Panc1 (cell line): ENCODE measurements around the gene APP. TPM values are rescaled to one million over a fixed set of nuclear protein-coding genes. Genes with fewer than 3 reads are reported as not detected.

Experiments used
- ATAC-seq: fragments of 200-7000 bp; cut with Tn5 transposase; 2 replicates; pipeline ENCODE4 v1.9.1; 2020; ENCODE audit warnings: mild to moderate bottlenecking, moderate library complexity
- BruUV-seq: library from RNA; stranded (reverse); fragments of 400-500 nt; replicated peaks from 2 replicates; lab custom pipeline; 2021; lab: Mats Ljungman, UMichigan
- CTCF ChIA-PET: fragments of 300-600 bp; sonication (Branson Sonifier 250); formaldehyde crosslinking; loops from one replicate; lab custom pipeline; 2022; ENCODE audit warnings: antibody characterized with exemption; lab: Charles Lee
- POLR2A ChIA-PET: fragments of 300-600 bp; sonication (Branson Sonifier 250); formaldehyde crosslinking; loops from one replicate; lab custom pipeline; 2022; ENCODE audit warnings: antibody characterized with exemption; lab: Charles Lee
- DNase-seq: peaks from one replicate; pipeline ENCODE4 v3.0.0-alpha.2; 2010; ENCODE audit warnings: low read depth, low spot score
- H3K27ac ChIP-seq: 2 replicates; pipeline ENCODE4 v1.5.1; 2011; ENCODE audit warnings: mild to moderate bottlenecking, low read length, inconsistent platforms
- H3K27me3 ChIP-seq: fragments of 200-500 bp; sonication (Bioruptor generic); 2 replicates; pipeline ENCODE4 v1.6.0; 2014; ENCODE audit warnings: low read length, inconsistent platforms; ENCODE audit not compliant: control insufficient read depth, insufficient read depth
- H3K36me3 ChIP-seq: fragments of 200-500 bp; sonication (Bioruptor generic); 2 replicates; pipeline ENCODE4 v1.5.1; 2014; ENCODE audit warnings: inconsistent platforms, mild to moderate bottlenecking, low read length, moderate library complexity; ENCODE audit not compliant: control insufficient read depth, insufficient read depth
- H3K4me1 ChIP-seq: 2 replicates; pipeline ENCODE4 v1.5.1; 2011; ENCODE audit warnings: inconsistent platforms, mild to moderate bottlenecking, low read length, moderate library complexity; ENCODE audit not compliant: control insufficient read depth, insufficient read depth
- H3K4me3 ChIP-seq, 2 experiments: 2 replicates each; pipeline ENCODE4 v1.5.1; 2011 to 2012; ENCODE audit warnings: low read depth in 2 of 2, low read length in 2 of 2, mild to moderate bottlenecking in 2 of 2, inconsistent platforms in 1 of 2, moderate library complexity in 1 of 2
- H3K9me3 ChIP-seq: fragments of 200-500 bp; sonication (Bioruptor generic); 2 replicates; pipeline ENCODE4 v1.5.1; 2014; ENCODE audit warnings: low read depth, mild to moderate bottlenecking, inconsistent platforms, low read length, moderate library complexity; ENCODE audit not compliant: control insufficient read depth, insufficient read depth
- CTCF ChIP-seq: fragments of 450-650 bp; IDR thresholded peaks from 2 replicates; pipeline ENCODE4 v1.5.1; 2017; ENCODE audit warnings: mild to moderate bottlenecking
- POLR2AphosphoS5 ChIP-seq: IDR thresholded peaks from 2 replicates; pipeline ENCODE4 v1.6.1; 2012; ENCODE audit warnings: mild to moderate bottlenecking, low read depth, low read length, moderate library complexity
- REST ChIP-seq, 2 experiments: IDR thresholded peaks; 2 replicates each; pipeline ENCODE4 v1.6.1; 2011 to 2012; ENCODE audit warnings: low read depth in 2 of 2, control low read depth in 1 of 2, low read length in 1 of 2, mild to moderate bottlenecking in 1 of 2, moderate library complexity in 1 of 2; ENCODE audit not compliant: insufficient read depth in 1 of 2
- SIN3A ChIP-seq: IDR thresholded peaks from 2 replicates; pipeline ENCODE4 v1.6.1; 2012; ENCODE audit warnings: low read depth, mild to moderate bottlenecking, low read length, moderate library complexity, borderline replicate concordance; ENCODE audit not compliant: insufficient read depth
- TCF7L2 ChIP-seq: IDR thresholded peaks from 2 replicates; pipeline ENCODE4 v1.6.1; 2011; ENCODE audit warnings: mild to moderate bottlenecking, low read depth, low read length, inconsistent platforms
- in situ Hi-C: cut with HindIII; loops from 2 replicates; pipeline ENCODE4 v1.10.0; 2016; ENCODE audit warnings: low sequenced_read_pairs, low pct_unique_long_range_greater_than_20kb
- intact Hi-C: fragments of 100-400 bp; cut with micrococcal nuclease; formaldehyde crosslinking; loops from one replicate; pipeline ENCODE4 v1.10.0; 2022; ENCODE audit not compliant: unreplicated experiment
- total RNA-seq: library from RNA; stranded (reverse); gene quantifications from one replicate; pipeline ENCODE4 v1.2.1, GENCODE V29; 2021; ENCODE audit not compliant: unreplicated experiment

APP gene
- total RNA-seq, 1 experiment from 2014 or later = 542 TPM

GRCh38 chr21:25939396-25939761 lies 231.2 kb downstream of the APP start:
- no peak for TF ChIP-seq CTCF
- DNase-seq (no peak), ATAC-seq (no peak)
- intact Hi-C loops (no loop called here), in situ Hi-C loops (no loop called here)
- Histone ChIP-seq H3K36me3 (no peaks in the 10 kb centered on the region; the same call in 1 of the 2 replicates), H3K27me3 (no peaks in the 10 kb centered on the region), H3K27ac (no peak overlapping the region), H3K4me3 (no peak overlapping the region), H3K4me1 (no peaks in the 10 kb centered on the region), H3K9me3 (no peaks in the 10 kb centered on the region)
- POLR2A ChIA-PET = no interaction called here
- CTCF ChIA-PET = no interaction called here
- no TSS peak for BruUV-seq

GRCh38 chr21:25938658-25939395 lies 231.7 kb downstream of the APP start:
- no peak overlapping the region for H3K4me3 ChIP-seq
- no peaks in the 10 kb centered on the region for H3K27me3 ChIP-seq
- in situ Hi-C loops (no loop called here), intact Hi-C loops (no loop called here)
- no peaks in the 10 kb centered on the region for H3K4me1 ChIP-seq
- H3K9me3 ChIP-seq = no peaks in the 10 kb centered on the region
- DNase-seq (no peak), ATAC-seq (no peak)
- no peaks in the 10 kb centered on the region; the same call in 1 of the 2 replicates for H3K36me3 ChIP-seq
- BruUV-seq = no TSS peak
- no peak for TF ChIP-seq SIN3A
- ChIA-PET CTCF (no interaction called here), POLR2A (no interaction called here)
- no peak overlapping the region for H3K27ac ChIP-seq

GRCh38 chr21:25936776-25937175 lies 233.8 kb downstream of the APP start:
- ATAC-seq (no peak), DNase-seq (no peak)
- H3K4me1 ChIP-seq = no peaks in the 10 kb centered on the region
- H3K36me3 ChIP-seq = no peaks in the 10 kb centered on the region; the same call in 1 of the 2 replicates
- in situ Hi-C loops (no loop called here), intact Hi-C loops (no loop called here)
- POLR2A ChIA-PET = no interaction called here
- no peaks in the 10 kb centered on the region for H3K27me3 ChIP-seq
- CTCF ChIA-PET = no interaction called here
- no TSS peak for BruUV-seq
- H3K4me3 ChIP-seq = no peak overlapping the region
- no peaks in the 10 kb centered on the region for H3K9me3 ChIP-seq
- no peak overlapping the region for H3K27ac ChIP-seq
- TF ChIP-seq CTCF = no peak
- TF ChIP-seq REST (IDR thresholded peaks at IDR 0.05; ENCODE audit: insufficient read depth in 1 of 2, low read depth in 2 of 2, low read length in 1 of 2) = no peak
- TF ChIP-seq SIN3A = no peak
- no peak for TF ChIP-seq POLR2AphosphoS5
- no peak for TF ChIP-seq TCF7L2
